IgD-negative memory B cell (primary cell): ENCODE measurements around the gene LRP1. TPM values are rescaled to one million over a fixed set of nuclear protein-coding genes. Genes with fewer than 3 reads are reported as not detected.
A peak's percentile ranks its signal among the peaks of the same experiment; 100 is the strongest.

ENCODE experiments used
- H3K27ac Mint-ChIP-seq, 3 donors: one replicate each; pipeline ENCODE4 v1.8.0; 2020 to 2022; ENCODE audit warnings: mild to moderate bottlenecking in 3 of 3, mixed read lengths in 3 of 3, moderate library complexity in 1 of 3
- H3K27me3 Mint-ChIP-seq: one replicate; pipeline ENCODE4 v1.8.0; 2021; ENCODE audit warnings: mixed read lengths
- H3K36me3 Mint-ChIP-seq: one replicate; pipeline ENCODE4 v1.8.0; 2020; ENCODE audit warnings: mild to moderate bottlenecking, mixed read lengths
- H3K4me1 Mint-ChIP-seq, 3 donors: one replicate each; pipeline ENCODE4 v1.8.0; 2020 to 2022; ENCODE audit warnings: mixed read lengths in 3 of 3, mild to moderate bottlenecking in 1 of 3
- H3K4me3 Mint-ChIP-seq, 4 donors: one replicate each; pipeline ENCODE4 v1.8.0; 2020 to 2022; ENCODE audit warnings: mild to moderate bottlenecking in 4 of 4, mixed read lengths in 4 of 4, moderate library complexity in 3 of 4
- H3K9me3 Mint-ChIP-seq, 3 donors: one replicate each; pipeline ENCODE4 v1.8.0; 2020 to 2021; ENCODE audit warnings: mixed read lengths in 3 of 3, mild to moderate bottlenecking in 1 of 3
- polyA plus RNA-seq: library from polyadenylated mRNA; unstranded; fragments of 300-500 nt; fragmentation: Illumina TruSeq; gene quantifications from one replicate; pipeline ENCODE4 v1.2.3, GENCODE V29; 2021

Gene LRP1
- polyA plus RNA-seq, 1 donor from 2014 or later: 0.19 TPM

DNA sequence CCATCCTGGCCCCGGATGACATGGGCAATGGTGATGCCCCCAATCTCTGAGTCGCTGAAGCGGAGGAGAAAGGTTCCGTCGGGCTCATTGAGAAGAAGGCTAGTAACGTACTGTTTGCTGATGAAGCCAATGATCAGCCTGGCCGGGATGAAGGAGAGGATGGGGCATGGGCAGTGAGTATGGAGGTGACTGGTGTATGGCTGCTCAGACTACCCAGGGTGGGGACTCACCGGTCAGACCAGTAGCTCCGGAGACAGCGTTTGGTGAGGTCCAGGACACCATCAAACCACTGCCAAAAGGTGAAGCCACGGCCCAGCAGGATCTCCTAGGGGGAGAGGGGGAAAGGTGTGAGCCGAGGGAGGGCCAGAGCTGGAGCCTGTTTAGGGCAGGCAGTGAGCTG is 28.5 kb upstream of the LRP1 start:
- Mint-ChIP-seq H3K4me1 (peaks cover 5 to 9% (median 6%) of the 10 kb centered on the region in 3 donors), H3K36me3 (peaks cover 3% of the 10 kb centered on the region), H3K27me3 (no peaks in the 10 kb centered on the region), H3K27ac (peak overlapping the region in 2 of 3 donors; percentile 44 to 78), H3K9me3 (no peaks in the 10 kb centered on the region), H3K4me3 (no peak overlapping the region)

- Mint-ChIP-seq H3K27ac (peak overlapping the region in 2 of 3 donors; percentile 23 to 67), H3K9me3 (no peaks in the 10 kb centered on the region), H3K4me1 (peaks cover 0 to 7% (median 6%) of the 10 kb centered on the region in 3 donors), H3K36me3 (peaks cover 5% of the 10 kb centered on the region), H3K4me3 (no peak overlapping the region), H3K27me3 (no peaks in the 10 kb centered on the region)
Observed at GRCh38 chr12:57101892-57102695, 26.2 kb upstream of the LRP1 start.

DNA sequence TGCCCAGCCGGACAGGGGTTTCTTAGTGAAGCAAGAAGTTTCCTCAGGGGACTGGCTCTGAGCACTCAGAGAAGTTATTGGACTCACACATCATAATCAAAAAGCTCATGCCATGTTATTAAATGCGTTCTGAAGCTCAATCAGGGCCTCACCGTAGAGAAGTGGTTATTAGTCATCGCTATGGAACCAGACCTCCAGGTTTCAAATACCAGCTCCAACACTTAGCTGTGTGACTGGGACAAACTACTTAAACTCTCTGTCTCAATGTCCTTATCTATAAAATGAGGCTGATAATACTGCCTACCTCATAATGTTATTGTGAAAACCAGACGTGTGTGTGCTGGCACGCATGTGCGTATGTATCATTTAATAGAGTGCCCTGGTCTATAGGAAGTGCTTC is 24.4 kb upstream of the LRP1 start:
- H3K27me3 Mint-ChIP-seq: no peaks in the 10 kb centered on the region
- H3K9me3 Mint-ChIP-seq: no peaks in the 10 kb centered on the region
- peaks cover 5% of the 10 kb centered on the region for H3K36me3 Mint-ChIP-seq
- H3K4me3 Mint-ChIP-seq: peak overlapping the region in 1 of 4 donors; percentile 20
- peaks cover 7 to 19% (median 14%) of the 10 kb centered on the region in 3 donors for H3K4me1 Mint-ChIP-seq
- H3K27ac Mint-ChIP-seq: peak overlapping the region in 1 of 3 donors; percentile 59

- H3K36me3 Mint-ChIP-seq: peaks cover 5% of the 10 kb centered on the region
- peak overlapping the region in 1 of 4 donors; percentile 32 for H3K4me3 Mint-ChIP-seq
Observed at GRCh38 chr12:57104292-57104910, 23.9 kb upstream of the LRP1 start.

DNA sequence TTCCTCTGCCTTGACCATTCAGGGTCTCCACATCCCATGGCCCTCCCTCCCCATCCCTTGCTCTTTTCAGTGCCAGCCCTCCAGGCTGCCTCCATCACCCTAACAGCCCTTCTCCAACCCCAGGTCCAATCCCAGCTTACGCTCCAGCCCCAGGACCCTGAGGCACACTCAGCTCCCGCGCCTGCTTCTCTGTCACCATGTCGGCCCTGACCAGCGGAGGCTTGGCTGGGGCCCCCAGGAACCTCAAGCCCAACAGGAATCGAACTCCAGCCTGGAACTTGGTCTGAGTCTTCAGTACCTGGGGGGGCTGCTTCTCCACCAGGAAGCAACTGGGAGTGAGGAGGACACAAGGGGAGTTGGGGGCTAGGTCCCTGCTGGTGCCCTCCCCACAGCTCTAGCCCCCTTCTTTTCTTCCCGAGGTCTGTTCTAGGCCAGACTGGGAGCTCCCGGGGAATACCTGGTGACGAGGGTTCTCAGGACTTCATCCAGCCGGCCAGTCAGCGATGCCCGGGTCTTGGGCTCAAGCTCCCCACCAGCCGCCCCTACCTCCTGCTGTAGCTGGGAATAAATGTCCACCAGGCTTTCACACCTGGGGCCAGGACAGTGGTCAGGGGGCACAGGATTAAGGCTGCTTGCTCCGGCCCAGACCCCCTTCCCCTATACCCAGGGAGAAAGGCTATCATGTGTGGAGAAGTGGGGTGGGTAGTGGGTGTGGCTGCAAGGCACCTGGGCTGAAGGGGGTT is 23.1 kb upstream of the LRP1 start:
- Mint-ChIP-seq H3K36me3 (peaks cover 2% of the 10 kb centered on the region), H3K4me3 (peak overlapping the region in 1 of 4 donors; percentile 32), H3K27ac (peak overlapping the region in 1 of 3 donors; percentile 76), H3K27me3 (no peaks in the 10 kb centered on the region), H3K4me1 (peaks cover 12 to 27% (median 20%) of the 10 kb centered on the region in 3 donors), H3K9me3 (no peaks in the 10 kb centered on the region)

More at GRCh38 chr12:57104292-57104910, 23.9 kb upstream of the LRP1 start:
- no peaks in the 10 kb centered on the region for H3K27me3 Mint-ChIP-seq
- peaks cover 8 to 20% (median 16%) of the 10 kb centered on the region in 3 donors for H3K4me1 Mint-ChIP-seq
- H3K9me3 Mint-ChIP-seq: no peaks in the 10 kb centered on the region
- H3K27ac Mint-ChIP-seq: peak overlapping the region in 1 of 3 donors; percentile 76

GRCh38 chr12:57106021-57106708 is 22.1 kb upstream of the LRP1 start:
- H3K9me3 Mint-ChIP-seq: no peaks in the 10 kb centered on the region
- H3K27me3 Mint-ChIP-seq: no peaks in the 10 kb centered on the region
- H3K36me3 Mint-ChIP-seq: peaks cover 4% of the 10 kb centered on the region
- H3K27ac Mint-ChIP-seq: peak overlapping the region; percentile 10 to 84 (median 68)
- H3K4me1 Mint-ChIP-seq: peaks cover 12 to 28% (median 20%) of the 10 kb centered on the region in 3 donors
- H3K4me3 Mint-ChIP-seq: peak overlapping the region in 1 of 4 donors; percentile 63

DNA sequence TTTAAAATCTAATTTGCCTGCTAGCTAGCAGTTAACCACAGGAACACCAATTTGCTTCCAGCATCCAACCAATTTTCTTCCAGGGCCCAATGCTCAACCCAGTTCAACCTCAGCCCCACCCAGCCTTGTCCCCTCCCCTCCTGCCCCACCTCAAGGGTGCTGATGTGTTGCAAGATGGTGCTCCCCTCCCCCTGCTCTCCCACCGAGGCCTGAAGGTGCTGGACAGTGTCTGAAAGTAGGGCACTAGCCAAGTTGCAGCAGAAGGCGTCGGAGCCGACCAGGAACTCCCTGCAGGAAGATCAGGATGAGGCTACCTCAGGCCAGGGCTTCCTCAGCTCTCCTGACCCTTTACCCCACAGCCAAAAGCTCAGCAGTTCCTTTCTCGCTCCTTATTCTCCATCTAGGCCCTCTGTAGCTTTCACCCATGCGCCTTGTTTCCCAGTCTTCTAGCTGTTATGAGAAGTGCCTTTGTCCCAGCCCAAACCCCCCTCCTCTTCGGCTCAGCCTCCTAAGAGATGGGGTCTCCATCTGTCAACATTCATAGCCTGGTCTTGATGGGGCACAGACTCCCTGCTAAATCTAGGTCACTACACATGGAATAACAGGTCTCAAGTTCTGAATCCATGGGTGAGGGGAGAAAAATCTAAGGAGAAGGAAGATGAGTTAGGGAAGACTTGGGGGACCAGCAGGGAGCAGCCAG is 20.7 kb upstream of the LRP1 start:
- Mint-ChIP-seq H3K36me3 (peaks cover 4% of the 10 kb centered on the region), H3K4me1 (peaks cover 20 to 28% (median 21%) of the 10 kb centered on the region in 3 donors), H3K9me3 (no peaks in the 10 kb centered on the region), H3K4me3 (peak overlapping the region in 2 of 4 donors; percentile 65 to 91), H3K27ac (peak overlapping the region; percentile 73), H3K27me3 (no peaks in the 10 kb centered on the region)

DNA sequence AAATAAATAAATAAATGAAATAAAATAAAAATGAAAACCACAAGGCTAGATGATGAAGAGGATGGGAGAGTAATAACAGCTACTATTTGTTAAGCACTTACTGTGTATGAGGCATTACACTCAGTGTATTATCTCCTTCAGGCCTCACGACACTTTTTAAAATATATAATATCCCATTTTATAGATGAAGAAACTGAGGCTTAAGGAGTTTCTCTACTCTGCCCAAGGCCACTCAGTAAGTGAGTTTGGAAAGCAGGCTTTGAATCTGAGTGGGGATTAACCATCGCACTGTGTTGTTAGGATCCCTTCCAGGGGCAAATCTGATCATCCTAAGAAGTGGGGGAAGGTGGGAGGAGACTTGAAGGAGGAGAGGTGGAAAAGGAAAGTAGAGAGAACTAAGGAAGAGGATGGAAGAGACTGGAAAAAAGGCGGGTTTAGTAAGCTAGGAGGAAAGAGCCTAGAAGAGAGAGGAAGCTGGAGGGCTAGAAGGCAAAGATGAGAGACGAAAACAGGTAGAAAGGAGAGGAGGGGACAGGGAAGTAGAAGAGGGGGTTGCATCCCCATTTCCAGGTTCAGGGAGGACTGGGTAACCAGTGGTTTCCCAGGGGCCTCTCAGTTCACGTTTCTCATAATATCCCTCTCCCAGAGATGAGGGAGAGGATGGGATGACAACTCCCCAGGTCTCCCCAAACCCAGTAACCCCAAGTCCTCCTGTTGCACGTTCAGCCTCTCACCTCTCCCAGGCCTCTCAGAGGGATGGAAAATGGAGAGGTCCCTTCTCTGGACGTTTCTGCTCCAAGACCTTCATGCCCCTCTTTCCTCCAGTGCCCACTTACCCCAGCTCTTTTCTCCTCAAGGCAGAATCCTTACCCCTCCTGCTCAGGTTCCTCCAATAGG is 18.8 kb upstream of the LRP1 start:
- Mint-ChIP-seq H3K9me3 (no peaks in the 10 kb centered on the region), H3K36me3 (peaks cover 4% of the 10 kb centered on the region)

DNA sequence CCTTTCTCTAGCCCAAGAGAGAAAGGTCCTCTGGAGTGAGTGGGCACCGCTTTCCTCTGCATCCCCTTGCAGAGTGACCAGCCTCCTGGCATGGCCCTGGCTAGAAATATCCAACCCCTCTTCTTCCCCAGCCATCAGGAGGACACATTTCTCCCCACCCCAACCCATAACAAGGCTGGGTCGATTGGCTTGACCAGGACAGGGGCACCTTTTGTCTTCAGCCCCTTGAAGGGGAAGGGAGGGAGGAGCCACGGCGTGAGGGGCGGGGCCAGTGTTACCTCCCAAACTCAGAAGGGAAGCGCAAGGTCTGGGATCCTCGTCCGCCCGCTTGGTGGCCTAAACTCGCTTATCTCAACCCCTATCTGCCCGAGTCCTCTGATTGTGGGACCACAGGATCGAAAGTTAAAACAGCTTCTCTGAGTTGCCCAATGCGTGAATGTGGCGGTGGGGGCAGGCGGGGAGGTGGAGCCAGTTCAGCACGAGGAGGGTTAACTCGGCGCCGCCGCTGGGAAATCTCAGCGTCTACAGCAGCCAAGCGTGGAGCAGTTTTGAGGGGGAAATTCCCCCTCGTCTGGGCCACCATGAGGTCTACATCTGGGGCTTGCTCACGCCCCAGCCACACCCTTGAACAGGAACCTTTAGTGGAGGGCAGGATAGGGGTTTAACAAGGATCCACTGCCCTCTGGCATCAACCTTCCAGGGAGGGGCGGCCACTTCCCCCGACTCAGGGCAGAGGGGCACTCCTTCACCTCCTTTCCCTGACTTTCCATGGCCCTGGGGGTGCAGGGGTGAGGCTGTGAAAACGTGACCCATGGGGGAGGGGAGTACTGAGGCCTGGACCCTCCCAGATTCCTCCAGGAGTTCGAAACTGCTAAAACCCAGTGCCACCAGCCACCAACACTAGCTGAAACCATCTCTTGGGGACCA is 17.9 kb upstream of the LRP1 start:
- Mint-ChIP-seq H3K27me3 (no peaks in the 10 kb centered on the region), H3K36me3 (peaks cover 4% of the 10 kb centered on the region), H3K4me1 (peaks cover 20 to 28% (median 20%) of the 10 kb centered on the region in 3 donors), H3K4me3 (peak overlapping the region; percentile 91 to 100 (median 98)), H3K9me3 (no peaks in the 10 kb centered on the region), H3K27ac (peak overlapping the region; percentile 93 to 99 (median 98))

More for the DNA sequence above, 18.8 kb upstream of the LRP1 start:
- peak overlapping the region; percentile 93 to 99 (median 98) for H3K27ac Mint-ChIP-seq
- peaks cover 20 to 28% (median 20%) of the 10 kb centered on the region in 3 donors for H3K4me1 Mint-ChIP-seq
- peak overlapping the region; percentile 91 to 100 (median 98) for H3K4me3 Mint-ChIP-seq
- H3K27me3 Mint-ChIP-seq: no peaks in the 10 kb centered on the region

GRCh38 chr12:57111031-57111734 is 17.1 kb upstream of the LRP1 start, which contains the start of gene STAT6:
TSS of gene STAT6 (minus strand) at chr12:57111362. CDS start at chr12:57108278, 3,084 bp downstream.
- H3K4me1 Mint-ChIP-seq: peaks cover 20 to 28% (median 20%) of the 10 kb centered on the region in 3 donors
- H3K36me3 Mint-ChIP-seq: peaks cover 4% of the 10 kb centered on the region
- H3K27ac Mint-ChIP-seq: peak within 1 kb of the TSS; percentile 93 to 99 (median 98)
- H3K9me3 Mint-ChIP-seq: no peaks in the 10 kb centered on the region
- H3K27me3 Mint-ChIP-seq: no peaks in the 10 kb centered on the region
- H3K4me3 Mint-ChIP-seq: peak within 1 kb of the TSS; percentile 91 to 100 (median 98)

DNA sequence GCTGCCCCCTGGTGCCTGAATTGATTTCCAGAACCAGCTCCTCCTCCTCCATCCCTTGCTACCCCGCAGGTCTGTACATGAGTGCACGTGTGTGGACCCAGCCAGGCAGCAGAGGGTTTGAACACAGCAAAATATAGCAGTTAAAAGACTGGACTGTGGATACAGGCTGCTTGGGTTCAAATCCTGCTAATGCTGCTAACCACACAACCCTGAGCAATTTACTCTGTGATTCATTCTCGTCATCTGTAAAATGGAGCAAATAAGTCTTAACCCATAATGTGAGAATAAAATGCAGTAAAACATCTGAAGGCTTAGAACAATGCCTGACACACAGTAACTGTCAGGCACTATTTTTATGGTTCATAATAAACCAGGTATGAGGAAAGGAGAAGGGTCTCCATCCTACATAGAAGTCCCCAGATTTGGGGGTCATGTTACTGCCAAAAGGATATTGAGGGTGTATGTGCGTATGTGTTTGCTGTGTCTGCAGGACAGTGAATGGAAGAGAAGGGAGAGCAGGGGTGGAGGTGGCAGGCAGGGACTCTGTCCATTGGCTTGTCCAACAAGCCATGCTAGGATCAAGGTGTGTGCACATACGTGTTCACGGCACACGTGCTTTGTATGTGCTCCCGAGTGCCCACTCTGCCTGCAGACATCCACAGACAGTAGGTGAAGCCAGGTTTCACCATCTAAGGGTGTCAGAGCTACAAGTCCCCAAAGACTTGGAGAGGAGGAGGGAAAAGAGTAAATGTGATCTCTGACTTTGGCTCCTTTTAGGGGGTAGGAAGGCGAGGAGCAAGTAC is 15.6 kb upstream of the LRP1 start:
- H3K27me3 Mint-ChIP-seq: no peaks in the 10 kb centered on the region

More for the DNA sequence above, 15.6 kb upstream of the LRP1 start:
- peak overlapping the region in 2 of 3 donors; percentile 93 to 99 for H3K27ac Mint-ChIP-seq
- peaks cover 2% of the 10 kb centered on the region for H3K36me3 Mint-ChIP-seq
- no peaks in the 10 kb centered on the region for H3K9me3 Mint-ChIP-seq
- H3K4me3 Mint-ChIP-seq: peak overlapping the region; percentile 91 to 100 (median 98)
- peaks cover 16 to 23% (median 19%) of the 10 kb centered on the region in 3 donors for H3K4me1 Mint-ChIP-seq
